ENCODE data around the gene NRXN3.

Gene NRXN3

DNA sequence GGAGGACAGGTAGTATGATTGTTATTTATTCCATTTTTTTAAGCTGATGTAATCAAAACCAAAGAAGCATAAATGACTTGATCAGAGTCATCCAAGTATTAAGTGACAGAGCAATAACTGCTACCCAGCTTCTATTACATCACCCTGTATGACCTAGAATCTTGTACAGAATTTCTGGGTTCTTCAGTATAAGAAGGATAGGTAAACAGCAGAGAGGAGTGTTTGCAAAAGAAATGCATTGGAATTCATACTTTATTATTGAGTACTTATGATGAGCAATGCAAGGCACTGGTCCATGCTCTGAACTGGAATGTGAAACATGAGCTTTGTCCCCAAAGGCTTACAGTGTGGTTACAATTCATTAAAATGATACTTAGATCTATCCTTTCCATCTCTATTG lies 1124.3 kb downstream of the NRXN3 start:
- no peak for DNase-seq (ENCODE audit: extremely low read depth, low read depth)
- no peak overlapping the region for H3K4me3 ChIP-seq (replicated peaks; ENCODE audit: low read depth, low read length)
- TF ChIP-seq, protein P1, sequence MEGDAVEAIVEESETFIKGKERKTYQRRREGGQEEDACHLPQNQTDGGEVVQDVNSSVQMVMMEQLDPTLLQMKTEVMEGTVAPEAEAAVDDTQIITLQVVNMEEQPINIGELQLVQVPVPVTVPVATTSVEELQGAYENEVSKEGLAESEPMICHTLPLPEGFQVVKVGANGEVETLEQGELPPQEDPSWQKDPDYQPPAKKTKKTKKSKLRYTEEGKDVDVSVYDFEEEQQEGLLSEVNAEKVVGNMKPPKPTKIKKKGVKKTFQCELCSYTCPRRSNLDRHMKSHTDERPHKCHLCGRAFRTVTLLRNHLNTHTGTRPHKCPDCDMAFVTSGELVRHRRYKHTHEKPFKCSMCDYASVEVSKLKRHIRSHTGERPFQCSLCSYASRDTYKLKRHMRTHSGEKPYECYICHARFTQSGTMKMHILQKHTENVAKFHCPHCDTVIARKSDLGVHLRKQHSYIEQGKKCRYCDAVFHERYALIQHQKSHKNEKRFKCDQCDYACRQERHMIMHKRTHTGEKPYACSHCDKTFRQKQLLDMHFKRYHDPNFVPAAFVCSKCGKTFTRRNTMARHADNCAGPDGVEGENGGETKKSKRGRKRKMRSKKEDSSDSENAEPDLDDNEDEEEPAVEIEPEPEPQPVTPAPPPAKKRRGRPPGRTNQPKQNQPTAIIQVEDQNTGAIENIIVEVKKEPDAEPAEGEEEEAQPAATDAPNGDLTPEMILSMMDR (IDR thresholded peaks at IDR 0.05; ENCODE audit: low read depth, low read length, missing control alignments) = no peak

DNA sequence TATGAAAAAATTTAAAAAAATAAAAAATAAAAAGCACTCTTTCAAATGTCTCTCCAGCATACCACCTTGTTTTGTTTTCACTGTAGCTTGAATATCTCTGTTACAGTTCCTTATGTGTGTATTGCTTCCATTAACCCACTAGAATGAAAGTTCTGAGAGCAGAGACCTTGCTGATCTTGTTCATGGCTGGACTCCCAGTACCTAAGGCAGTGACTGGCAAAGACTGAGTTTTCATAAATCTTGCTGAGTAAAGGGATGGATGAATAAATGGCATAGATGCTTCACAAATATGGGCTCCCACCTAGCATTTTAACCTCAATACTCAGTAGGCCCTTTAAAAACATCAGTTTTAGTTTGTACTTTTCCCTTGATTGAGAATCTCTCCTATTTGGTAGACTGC lies 1125.2 kb downstream of the NRXN3 start:
- no peak overlapping the region for H3K4me3 ChIP-seq (replicated peaks; ENCODE audit: low read depth, low read length)
- TF ChIP-seq, protein P1 (IDR thresholded peaks at IDR 0.05; ENCODE audit: low read depth, low read length, missing control alignments) = no peak
- DNase-seq (ENCODE audit: extremely low read depth, low read depth) = no peak

DNA sequence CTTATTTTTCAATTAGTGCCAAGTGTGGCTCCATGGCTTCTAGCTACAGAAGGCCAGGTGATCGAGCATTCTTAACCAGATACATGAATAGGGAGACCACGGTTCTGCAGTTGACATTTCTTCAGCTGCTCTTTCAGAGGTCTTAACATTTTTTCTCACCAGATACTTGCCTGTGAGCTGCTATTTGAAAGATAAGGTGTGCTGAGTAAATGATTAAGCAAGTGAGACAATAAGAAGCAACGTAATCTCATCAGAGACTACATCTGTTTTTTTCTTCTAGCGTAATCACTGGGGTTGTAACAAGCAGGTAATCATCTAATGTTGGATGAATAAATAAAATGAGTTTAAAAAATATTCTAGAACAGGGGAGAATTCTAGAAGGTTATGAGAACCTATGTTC lies 1128.2 kb downstream of the NRXN3 start:
- H3K4me3 ChIP-seq (replicated peaks; ENCODE audit: low read depth, low read length) = no peak overlapping the region
- DNase-seq (ENCODE audit: extremely low read depth, low read depth) = no peak
- TF ChIP-seq, protein P1 (IDR thresholded peaks at IDR 0.05; ENCODE audit: low read depth, low read length, missing control alignments) = no peak

DNA sequence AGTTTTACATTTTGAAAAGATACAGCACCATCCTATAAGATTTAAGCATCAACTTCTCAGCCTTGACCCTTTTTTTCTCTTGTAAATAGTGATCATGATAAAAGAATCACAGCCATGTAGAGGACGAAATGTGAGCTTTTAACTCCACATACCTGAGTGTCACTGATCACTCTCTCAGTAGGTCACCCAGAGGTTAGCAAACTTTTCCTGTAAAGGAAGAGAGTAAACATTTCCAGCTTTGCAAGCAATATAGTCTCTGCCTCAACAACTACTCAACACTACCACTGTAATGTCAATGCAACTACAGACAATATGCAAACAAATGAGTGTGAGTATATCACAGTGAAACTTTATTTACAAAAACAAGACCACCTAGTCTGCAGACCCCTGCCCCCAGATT lies 1129.0 kb downstream of the NRXN3 start:
- H3K4me3 ChIP-seq (replicated peaks; ENCODE audit: low read depth, low read length) = no peak overlapping the region
- DNase-seq (ENCODE audit: extremely low read depth, low read depth) = no peak
- TF ChIP-seq, protein P1 (IDR thresholded peaks at IDR 0.05; ENCODE audit: low read depth, low read length, missing control alignments) = no peak

DNA sequence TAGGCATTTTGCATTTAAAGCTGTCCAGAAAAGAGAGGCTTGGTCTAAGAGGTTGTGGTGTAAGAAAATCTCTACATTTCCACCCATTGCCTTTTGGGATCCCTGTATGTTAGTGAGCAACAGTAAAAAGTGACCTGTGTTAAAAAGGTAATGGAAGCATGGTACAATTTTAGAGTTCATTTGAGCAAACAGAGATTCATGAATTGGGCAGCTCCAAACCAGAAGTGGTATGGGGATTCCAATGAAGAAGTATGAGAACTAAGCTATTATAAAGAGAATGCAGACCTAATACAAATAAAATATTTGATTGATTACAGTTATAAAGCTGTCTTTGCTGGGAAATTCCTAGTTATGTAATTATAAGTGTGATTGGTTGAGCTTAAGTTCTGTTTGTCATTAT lies 1134.1 kb downstream of the NRXN3 start:
- DNase-seq (ENCODE audit: extremely low read depth, low read depth) = no peak
- TF ChIP-seq, protein P1 (IDR thresholded peaks at IDR 0.05; ENCODE audit: low read depth, low read length, missing control alignments) = no peak
- no peak overlapping the region for H3K4me3 ChIP-seq (replicated peaks; ENCODE audit: low read depth, low read length)

DNA sequence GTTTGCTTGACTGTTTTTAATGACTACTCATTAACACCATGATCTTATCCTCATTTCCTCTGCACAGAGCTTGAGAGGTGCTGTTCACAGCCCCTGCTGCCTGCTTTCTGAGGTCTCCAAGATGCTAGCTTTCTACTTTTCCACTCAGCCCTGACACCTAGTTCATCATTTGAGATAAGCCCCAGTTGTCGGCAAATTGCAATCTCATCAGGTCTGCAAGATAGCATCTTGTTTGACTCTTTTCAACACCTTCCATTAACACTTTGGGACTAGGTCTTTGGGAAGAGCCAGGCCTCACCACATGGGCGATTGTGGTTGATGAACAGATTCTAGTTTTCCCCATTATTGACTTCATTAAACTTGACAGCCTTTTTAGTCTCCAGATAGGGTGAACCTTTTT lies 1136.4 kb downstream of the NRXN3 start:
- no peak for DNase-seq (ENCODE audit: extremely low read depth, low read depth)
- TF ChIP-seq, protein P1 (IDR thresholded peaks at IDR 0.05; ENCODE audit: low read depth, low read length, missing control alignments) = no peak
- no peak overlapping the region for H3K4me3 ChIP-seq (replicated peaks; ENCODE audit: low read depth, low read length)

DNA sequence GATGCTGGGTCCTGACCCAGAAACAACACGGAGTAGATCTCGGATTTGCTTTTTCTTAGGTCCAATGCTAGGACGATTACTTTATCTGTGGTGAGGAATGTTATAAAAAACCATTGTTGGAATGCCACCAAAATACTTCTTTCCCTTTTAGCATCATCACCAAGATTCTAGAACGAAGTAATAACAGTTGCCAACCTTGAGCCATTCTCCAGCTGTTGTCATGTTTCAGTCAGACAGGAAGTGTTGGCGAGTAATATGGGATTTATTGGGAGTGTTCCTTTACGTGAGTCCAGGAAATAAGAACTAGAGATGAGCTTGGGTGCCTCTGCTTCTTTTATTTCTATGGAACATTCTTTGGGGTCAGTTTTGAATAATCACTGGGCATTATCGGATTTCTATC lies 1148.2 kb downstream of the NRXN3 start:
- TF ChIP-seq, protein P1 (IDR thresholded peaks at IDR 0.05; ENCODE audit: low read depth, low read length, missing control alignments) = no peak
- DNase-seq (ENCODE audit: extremely low read depth, low read depth) = no peak
- no peak overlapping the region for H3K4me3 ChIP-seq (replicated peaks; ENCODE audit: low read depth, low read length)

Measured in HFF-Myc (cell line).